IPS-15b (cell line): ENCODE results near the gene DUS4L.
A peak's percentile ranks its signal among the peaks of the same experiment; 100 is the strongest.

Experiments used
- H3K27me3 ChIP-seq: one replicate; pipeline ENCODE4 v1.6.1; 2013; ENCODE audit warnings: low read length; ENCODE audit not compliant: control insufficient read depth, insufficient read depth
- H3K36me3 ChIP-seq: one replicate; pipeline ENCODE4 v1.6.1; 2013; ENCODE audit warnings: low read length; ENCODE audit not compliant: control insufficient read depth, insufficient read depth
- H3K4me1 ChIP-seq: one replicate; pipeline ENCODE4 v1.6.1; 2013; ENCODE audit warnings: mild to moderate bottlenecking, low read length; ENCODE audit not compliant: control insufficient read depth, insufficient read depth
- H3K4me3 ChIP-seq: one replicate; pipeline ENCODE4 v1.5.1; 2013; ENCODE audit warnings: low read depth, low read length
- H3K9ac ChIP-seq: one replicate; pipeline ENCODE4 v1.6.1; 2013; ENCODE audit warnings: low read depth, mild to moderate bottlenecking, low read length
- H3K9me3 ChIP-seq: one replicate; pipeline ENCODE4 v1.6.1; 2013; ENCODE audit warnings: mild to moderate bottlenecking, low read length; ENCODE audit not compliant: control insufficient read depth, insufficient read depth

DUS4L gene

GRCh38 chr7:107555893-107556292, 7.9 kb upstream of the DUS4L start:
- peaks cover 5% of the 10 kb centered on the region for H3K36me3 ChIP-seq

GRCh38 chr7:107559864-107560263, 3.9 kb upstream of the DUS4L start:
- Histone ChIP-seq H3K9ac (no peak overlapping the region), H3K4me3 (no peak overlapping the region), H3K36me3 (no peaks in the 10 kb centered on the region), H3K4me1 (peaks cover 7% of the 10 kb centered on the region), H3K9me3 (no peaks in the 10 kb centered on the region), H3K27me3 (no peaks in the 10 kb centered on the region)

More at GRCh38 chr7:107555893-107556292, 7.9 kb upstream of the DUS4L start:
- Histone ChIP-seq H3K4me1 (no peaks in the 10 kb centered on the region), H3K27me3 (no peaks in the 10 kb centered on the region), H3K9ac (no peak overlapping the region), H3K4me3 (no peak overlapping the region), H3K9me3 (no peaks in the 10 kb centered on the region)

- Histone ChIP-seq H3K9ac (no peak overlapping the region), H3K36me3 (no peaks in the 10 kb centered on the region), H3K9me3 (no peaks in the 10 kb centered on the region), H3K4me3 (no peak overlapping the region), H3K4me1 (peaks cover 10% of the 10 kb centered on the region), H3K27me3 (no peaks in the 10 kb centered on the region)
These were observed 2.8 kb upstream of the DUS4L start for GRCh38 chr7:107560898-107561516.

- H3K36me3 ChIP-seq = no peaks in the 10 kb centered on the region
- peaks cover 10% of the 10 kb centered on the region for H3K4me1 ChIP-seq
These were observed 543 bp upstream of the DUS4L start for GRCh38 chr7:107563081-107563774.

GRCh38 chr7:107564553-107565298, 955 bp downstream of the DUS4L start:
- no peaks in the 10 kb centered on the region for H3K36me3 ChIP-seq
- peaks cover 10% of the 10 kb centered on the region for H3K4me1 ChIP-seq
- no peaks in the 10 kb centered on the region for H3K9me3 ChIP-seq
- H3K27me3 ChIP-seq = no peaks in the 10 kb centered on the region
- H3K9ac ChIP-seq = peak overlapping the region; percentile 88
- peak overlapping the region; percentile 99 for H3K4me3 ChIP-seq

More at GRCh38 chr7:107563081-107563774, 543 bp upstream of the DUS4L start:
- Histone ChIP-seq H3K9ac (peak overlapping the region; percentile 85), H3K9me3 (no peaks in the 10 kb centered on the region), H3K27me3 (no peaks in the 10 kb centered on the region), H3K4me3 (peak overlapping the region; percentile 99)

GRCh38 chr7:107570298-107570697, 6.5 kb downstream of the DUS4L start:
- Histone ChIP-seq H3K9ac (no peak overlapping the region), H3K27me3 (no peaks in the 10 kb centered on the region), H3K36me3 (peaks cover 5% of the 10 kb centered on the region), H3K9me3 (no peaks in the 10 kb centered on the region), H3K4me1 (no peaks in the 10 kb centered on the region), H3K4me3 (no peak overlapping the region)

GRCh38 chr7:107573537-107573936, 9.8 kb downstream of the DUS4L start:
- no peaks in the 10 kb centered on the region for H3K4me1 ChIP-seq
- peaks cover 5% of the 10 kb centered on the region for H3K36me3 ChIP-seq
- H3K9me3 ChIP-seq = no peaks in the 10 kb centered on the region
- no peaks in the 10 kb centered on the region for H3K27me3 ChIP-seq
- H3K4me3 ChIP-seq = no peak overlapping the region
- H3K9ac ChIP-seq = no peak overlapping the region

- H3K9ac ChIP-seq = peak overlapping the region; percentile 76
- no peaks in the 10 kb centered on the region for H3K9me3 ChIP-seq
- H3K36me3 ChIP-seq = no peaks in the 10 kb centered on the region
- no peaks in the 10 kb centered on the region for H3K27me3 ChIP-seq
- H3K4me1 ChIP-seq = peaks cover 4% of the 10 kb centered on the region
- peak overlapping the region; percentile 84 for H3K4me3 ChIP-seq
These were observed 15.7 kb downstream of the DUS4L start for GRCh38 chr7:107579554-107579884.

- peak within 1 kb of the TSS; percentile 84 for H3K4me3 ChIP-seq
- H3K4me1 ChIP-seq = peaks cover 4% of the 10 kb centered on the region
- peak within 1 kb of the TSS; percentile 76 for H3K9ac ChIP-seq
- H3K36me3 ChIP-seq = no peaks in the 10 kb centered on the region
- H3K27me3 ChIP-seq = no peaks in the 10 kb centered on the region
- H3K9me3 ChIP-seq = no peaks in the 10 kb centered on the region
These were observed 16.3 kb downstream of the DUS4L start, which contains the start of gene BCAP29 for GRCh38 chr7:107579885-107580715. BCAP29 (plus strand) TSS chr7:107580246; CDS start chr7:107580773, 527 bp downstream.

- Histone ChIP-seq H3K4me3 (peak overlapping the region; percentile 84), H3K36me3 (no peaks in the 10 kb centered on the region), H3K27me3 (no peaks in the 10 kb centered on the region), H3K9me3 (no peaks in the 10 kb centered on the region), H3K9ac (peak overlapping the region; percentile 76), H3K4me1 (peaks cover 4% of the 10 kb centered on the region)
These were observed 17.1 kb downstream of the DUS4L start for GRCh38 chr7:107580716-107581383.
